Activated T-helper 17 cell treated with anti-CD3 and anti-CD28 coated beads, Interleukin-2, amount 50 U/mL, for 72 hours (primary cell): ENCODE results near the gene MFSD6L. TPM values are rescaled to one million over a fixed set of nuclear protein-coding genes. Genes with fewer than 3 reads are reported as not detected.

Experiments used
- ATAC-seq: fragments of 150-1000 bp; cut with Tn5 transposase; replicated peaks from 2 replicates; pipeline ENCODE4 v1.10.0; 2021; ENCODE audit warnings: mild to moderate bottlenecking, moderate library complexity
- H3K27ac Mint-ChIP-seq: one replicate; pipeline ENCODE4 v1.8.0; 2022; ENCODE audit warnings: mixed read lengths
- H3K27me3 Mint-ChIP-seq: one replicate; pipeline ENCODE4 v1.8.0; 2022; ENCODE audit warnings: mixed read lengths
- H3K36me3 Mint-ChIP-seq: one replicate; pipeline ENCODE4 v1.8.0; 2022; ENCODE audit warnings: low read depth, mild to moderate bottlenecking, mixed read lengths
- H3K4me1 Mint-ChIP-seq: one replicate; pipeline ENCODE4 v1.8.0; 2022; ENCODE audit warnings: mixed read lengths
- H3K4me3 Mint-ChIP-seq: one replicate; pipeline ENCODE4 v1.8.0; 2022; ENCODE audit warnings: mild to moderate bottlenecking, mixed read lengths
- H3K9me3 Mint-ChIP-seq: one replicate; pipeline ENCODE4 v1.8.0; 2022; ENCODE audit warnings: mixed read lengths
- total RNA-seq, 2 donors: library from RNA; stranded (reverse); gene quantifications; one replicate each; pipeline ENCODE4 v1.2.3, GENCODE V29; 2022

Gene MFSD6L
- total RNA-seq, 2 donors from 2014 or later = 0.87 to 0.91 TPM

DNA sequence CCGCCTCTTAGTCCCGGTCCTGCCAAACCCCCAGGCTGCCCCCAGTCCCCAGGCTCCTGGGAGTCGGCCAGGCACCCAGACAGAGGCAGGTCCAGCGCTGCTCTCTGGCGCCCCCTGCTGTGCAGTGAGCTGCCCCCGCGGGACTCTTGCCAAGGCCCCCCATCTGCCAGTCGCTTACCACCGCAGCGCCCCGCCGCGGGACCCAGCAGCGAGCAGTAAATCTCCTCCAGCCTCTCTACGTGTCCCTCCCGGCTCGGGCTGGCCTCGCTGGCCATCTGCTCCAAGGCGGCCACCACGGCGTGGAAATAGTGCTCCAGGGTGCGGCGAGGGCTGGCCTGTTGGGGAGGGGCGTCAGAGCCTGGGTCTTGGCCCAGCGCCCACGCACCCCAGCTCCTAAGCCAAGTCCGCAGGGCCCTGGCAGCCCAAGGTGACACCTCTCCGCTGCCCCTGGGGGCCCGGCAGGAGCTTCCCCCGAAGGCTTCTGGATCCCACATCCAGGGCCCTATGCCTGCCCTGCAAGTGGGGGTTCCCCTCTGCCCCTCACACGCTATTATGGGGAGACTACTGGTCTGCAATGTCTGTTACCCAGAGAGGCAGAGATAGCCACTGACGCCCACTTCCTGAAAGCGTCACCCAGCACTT lies 33.7 kb upstream of the MFSD6L start:
- Mint-ChIP-seq H3K36me3 (no peaks in the 10 kb centered on the region), H3K4me3 (no peak overlapping the region), H3K27me3 (peaks cover 5% of the 10 kb centered on the region), H3K9me3 (no peaks in the 10 kb centered on the region), H3K4me1 (no peaks in the 10 kb centered on the region), H3K27ac (no peak overlapping the region)
- ATAC-seq = no peak

DNA sequence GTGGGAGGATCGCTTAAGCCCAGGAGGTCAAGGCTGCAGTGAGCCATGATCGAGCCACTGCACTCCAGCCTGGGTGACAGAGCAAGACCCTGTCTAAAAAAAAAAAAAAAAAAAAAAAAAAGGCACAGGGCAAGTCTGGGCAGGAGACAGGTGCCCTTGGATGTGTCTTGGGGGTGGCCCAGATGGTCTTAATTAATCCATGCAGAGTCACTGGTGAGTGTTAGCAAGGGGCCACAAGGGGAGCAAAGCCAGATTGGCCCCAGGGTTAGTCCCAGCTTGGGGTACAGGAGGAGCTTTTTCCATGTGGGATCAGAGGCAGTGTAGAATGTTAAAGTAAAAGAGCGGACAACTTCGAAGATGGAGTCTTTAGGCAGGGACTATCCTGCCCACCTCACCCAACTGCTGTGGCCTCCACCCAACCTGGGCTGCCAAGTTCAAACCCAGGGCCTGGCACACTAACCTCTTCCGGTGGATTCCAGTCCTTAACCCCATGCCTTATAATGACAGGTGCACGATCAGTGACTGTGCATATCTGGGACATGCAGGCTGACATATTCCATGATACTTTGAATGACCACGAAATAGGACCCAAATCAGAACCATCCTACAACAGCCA lies 32.2 kb upstream of the MFSD6L start:
- Mint-ChIP-seq H3K27ac (no peak overlapping the region), H3K27me3 (no peaks in the 10 kb centered on the region), H3K4me3 (no peak overlapping the region), H3K36me3 (no peaks in the 10 kb centered on the region), H3K9me3 (no peaks in the 10 kb centered on the region), H3K4me1 (no peaks in the 10 kb centered on the region)
- no peak for ATAC-seq

DNA sequence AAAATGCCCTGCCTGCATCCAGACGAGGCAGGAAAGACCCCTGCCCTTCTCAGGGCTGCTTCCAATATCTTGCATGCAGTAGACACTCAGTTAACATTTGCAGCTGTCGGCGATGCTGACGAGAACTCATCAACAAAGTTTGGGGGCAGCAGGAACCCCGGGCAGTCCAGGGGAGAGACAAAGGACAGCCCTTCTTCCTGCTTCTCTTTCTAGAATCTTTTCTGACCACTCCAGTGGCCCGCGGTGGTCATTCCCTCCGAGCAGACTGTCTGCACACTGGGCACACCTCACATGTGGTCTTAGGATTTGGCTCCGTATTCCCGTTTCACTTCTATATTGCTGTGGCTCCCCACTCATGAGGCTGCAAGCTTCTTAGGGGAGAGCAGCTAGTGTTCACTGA lies 31.0 kb upstream of the MFSD6L start:
- no peaks in the 10 kb centered on the region for H3K9me3 Mint-ChIP-seq
- H3K4me1 Mint-ChIP-seq = no peaks in the 10 kb centered on the region
- H3K27me3 Mint-ChIP-seq = no peaks in the 10 kb centered on the region
- no peak overlapping the region for H3K27ac Mint-ChIP-seq
- H3K36me3 Mint-ChIP-seq = no peaks in the 10 kb centered on the region
- no peak for ATAC-seq
- H3K4me3 Mint-ChIP-seq = no peak overlapping the region

DNA sequence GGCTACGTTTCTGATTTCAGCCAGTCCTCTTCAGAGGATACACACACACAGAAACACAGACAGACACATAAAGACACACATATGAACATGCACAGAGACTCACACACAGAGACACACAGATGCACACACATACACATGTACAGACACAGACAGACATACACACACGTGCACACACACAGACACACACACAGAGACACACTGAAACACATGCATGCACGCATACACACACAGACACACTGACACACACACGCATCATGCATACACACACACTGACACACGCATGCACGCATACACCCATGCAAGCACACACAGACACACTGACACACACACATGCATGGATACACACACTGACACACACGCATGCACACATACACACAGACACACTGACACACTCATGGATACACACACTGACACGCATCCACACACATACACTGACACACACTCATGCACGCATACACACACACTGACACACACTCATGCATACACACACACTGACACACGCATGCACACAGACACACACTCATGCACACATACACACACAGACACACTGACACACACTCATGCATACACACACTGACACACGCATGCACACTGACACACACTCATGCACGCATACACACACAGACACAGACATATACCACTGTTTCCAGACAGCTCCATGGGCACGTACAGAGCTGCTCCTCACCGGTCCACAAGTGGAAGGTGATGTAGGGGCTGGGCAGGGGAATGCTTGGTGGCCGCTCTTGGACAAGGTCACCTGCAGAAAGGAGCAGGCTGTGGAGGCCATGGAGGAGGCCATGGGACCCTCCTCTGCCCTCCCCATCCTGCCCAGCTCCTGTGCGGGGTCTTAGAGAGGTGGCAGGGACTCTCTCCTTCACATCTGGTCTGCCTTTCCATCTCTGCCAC lies 30.1 kb upstream of the MFSD6L start:
- H3K27me3 Mint-ChIP-seq = no peaks in the 10 kb centered on the region

DNA sequence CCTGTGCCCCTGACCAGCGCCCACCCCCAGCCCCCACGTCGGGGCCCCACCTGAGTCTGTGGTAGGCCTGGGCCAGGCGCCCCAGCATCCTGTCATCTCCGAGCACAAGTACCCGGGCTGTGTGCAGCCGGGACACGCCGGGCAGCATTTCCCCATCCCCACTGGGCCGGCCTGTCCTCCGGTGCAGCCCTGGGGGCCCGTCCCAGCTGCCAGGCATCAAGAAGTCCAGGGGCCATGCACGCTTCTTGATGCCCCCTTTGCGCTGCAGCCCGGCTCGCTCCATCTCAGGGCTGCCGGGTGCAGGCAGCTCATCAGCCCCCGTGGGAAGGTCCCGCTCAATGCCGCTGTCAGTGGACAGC lies 29.3 kb upstream of the MFSD6L start:
- no peak overlapping the region for H3K27ac Mint-ChIP-seq
- no peaks in the 10 kb centered on the region for H3K27me3 Mint-ChIP-seq
- no peak for ATAC-seq
- no peak overlapping the region for H3K4me3 Mint-ChIP-seq
- H3K9me3 Mint-ChIP-seq = no peaks in the 10 kb centered on the region
- no peaks in the 10 kb centered on the region for H3K4me1 Mint-ChIP-seq
- H3K36me3 Mint-ChIP-seq = no peaks in the 10 kb centered on the region

More for the DNA sequence above, 30.1 kb upstream of the MFSD6L start:
- no peak overlapping the region for H3K27ac Mint-ChIP-seq
- no peaks in the 10 kb centered on the region for H3K36me3 Mint-ChIP-seq
- no peak overlapping the region for H3K4me3 Mint-ChIP-seq
- ATAC-seq = no peak
- H3K9me3 Mint-ChIP-seq = no peaks in the 10 kb centered on the region
- H3K4me1 Mint-ChIP-seq = no peaks in the 10 kb centered on the region

DNA sequence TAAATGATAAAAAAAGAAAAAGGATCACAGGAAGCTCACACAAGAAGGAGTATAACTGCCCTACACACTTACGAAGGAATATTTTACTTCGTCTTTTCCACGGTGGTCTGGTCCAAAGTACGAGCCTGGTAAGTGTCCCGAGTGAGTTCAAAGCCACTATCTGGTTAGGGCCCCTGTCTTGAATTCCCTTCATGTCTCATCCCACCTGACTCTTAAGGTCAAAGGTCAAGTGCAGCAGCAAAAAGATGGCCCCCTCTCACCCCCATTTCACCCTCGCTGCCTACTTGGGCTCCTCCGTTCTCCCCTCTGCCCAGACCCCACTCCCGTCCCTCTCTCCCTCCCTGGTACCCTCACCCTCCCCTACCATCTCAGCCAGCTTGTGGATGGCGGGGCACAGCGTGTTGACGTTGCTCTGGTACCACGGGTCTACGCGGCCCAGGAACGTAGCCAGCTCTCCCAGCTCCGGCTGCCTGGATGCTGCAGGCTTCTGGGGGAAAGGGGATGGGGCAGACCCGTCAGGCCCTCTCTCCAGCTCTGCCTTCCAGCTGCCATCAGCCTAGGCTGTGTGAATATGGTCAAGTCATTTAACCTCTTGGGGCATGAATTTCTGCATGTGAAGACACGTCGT lies 27.8 kb upstream of the MFSD6L start:
- H3K27ac Mint-ChIP-seq = no peak overlapping the region
- no peaks in the 10 kb centered on the region for H3K27me3 Mint-ChIP-seq
- H3K9me3 Mint-ChIP-seq = no peaks in the 10 kb centered on the region
- no peaks in the 10 kb centered on the region for H3K4me1 Mint-ChIP-seq
- ATAC-seq = no peak
- H3K36me3 Mint-ChIP-seq = no peaks in the 10 kb centered on the region
- no peak overlapping the region for H3K4me3 Mint-ChIP-seq

DNA sequence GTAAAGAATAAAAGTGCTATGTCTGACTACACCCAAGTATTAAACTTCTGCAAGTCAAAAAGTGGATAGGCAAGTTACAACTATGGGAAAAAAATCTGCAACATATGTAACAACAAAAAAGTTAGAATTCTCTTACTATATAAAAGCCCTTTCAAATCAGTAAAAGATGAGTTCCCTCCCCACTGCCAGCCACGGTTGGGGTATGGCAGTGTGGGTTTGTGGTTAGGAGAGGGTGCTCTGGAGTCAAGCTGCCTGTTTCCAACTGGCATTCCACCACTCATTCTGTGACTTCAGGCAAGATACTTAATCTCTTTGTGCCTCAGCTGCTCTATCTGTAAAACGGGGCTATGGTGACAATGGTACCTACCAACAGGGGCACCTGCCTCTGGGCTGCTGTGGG lies 26.6 kb upstream of the MFSD6L start:
- no peak overlapping the region for H3K4me3 Mint-ChIP-seq
- no peaks in the 10 kb centered on the region for H3K36me3 Mint-ChIP-seq
- H3K4me1 Mint-ChIP-seq = no peaks in the 10 kb centered on the region
- no peak for ATAC-seq
- H3K27ac Mint-ChIP-seq = no peak overlapping the region
- H3K27me3 Mint-ChIP-seq = no peaks in the 10 kb centered on the region
- no peaks in the 10 kb centered on the region for H3K9me3 Mint-ChIP-seq

DNA sequence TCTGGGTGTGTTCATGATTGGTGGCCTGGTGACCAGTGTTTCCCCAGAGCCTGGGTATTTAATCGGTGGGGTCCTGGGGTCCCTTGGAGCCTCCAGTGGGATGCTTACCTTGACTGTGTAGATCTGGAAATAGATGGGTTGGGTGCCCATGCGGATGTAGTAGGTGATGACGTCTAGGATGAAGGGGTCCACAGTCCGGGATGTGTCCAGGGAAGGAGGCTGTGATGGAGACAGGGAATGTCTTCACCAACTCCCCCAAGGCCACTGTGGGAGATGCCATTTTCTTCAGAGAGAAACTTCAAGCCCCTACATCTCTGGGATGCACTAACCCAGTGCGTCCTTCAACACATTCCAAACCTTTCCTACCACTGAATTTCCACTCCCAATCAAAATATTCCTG lies 24.1 kb upstream of the MFSD6L start:
- no peak overlapping the region for H3K27ac Mint-ChIP-seq
- H3K4me3 Mint-ChIP-seq = no peak overlapping the region
- H3K27me3 Mint-ChIP-seq = no peaks in the 10 kb centered on the region
- H3K4me1 Mint-ChIP-seq = no peaks in the 10 kb centered on the region
- H3K36me3 Mint-ChIP-seq = no peaks in the 10 kb centered on the region
- ATAC-seq = no peak
- no peaks in the 10 kb centered on the region for H3K9me3 Mint-ChIP-seq

DNA sequence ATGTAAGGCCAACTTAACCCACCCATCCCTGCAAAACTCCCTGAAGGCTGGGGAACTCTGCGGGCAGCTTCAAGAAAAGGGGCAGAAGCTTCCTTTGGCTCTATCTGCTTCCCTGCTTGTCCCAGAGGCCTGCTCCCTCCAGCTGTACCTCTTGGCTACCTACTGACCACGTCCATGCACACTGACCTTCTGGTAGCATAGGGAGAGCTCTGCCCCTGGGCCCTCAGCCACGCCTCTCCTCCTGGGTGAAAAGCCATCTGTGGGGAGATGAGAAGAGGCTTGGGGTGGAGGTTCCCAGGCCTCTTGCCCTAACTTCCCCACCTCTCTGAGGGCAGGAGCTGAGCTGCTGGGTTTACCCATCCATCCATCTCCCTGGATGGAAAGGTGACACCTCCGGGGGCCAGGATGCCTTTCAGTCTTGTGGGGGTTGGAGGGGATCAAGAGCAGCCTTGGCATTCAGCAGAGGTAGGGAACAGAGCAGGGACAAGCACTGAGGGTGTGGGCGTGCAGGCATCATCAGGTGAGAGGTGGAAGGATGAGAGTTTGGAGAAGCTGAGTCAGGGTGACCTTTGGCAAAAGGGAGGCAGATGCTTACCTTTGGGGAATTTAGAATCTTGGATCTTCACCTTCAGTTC lies 23.4 kb upstream of the MFSD6L start:
- Mint-ChIP-seq H3K4me1 (no peaks in the 10 kb centered on the region), H3K27ac (peak overlapping the region; percentile 29), H3K4me3 (no peak overlapping the region), H3K27me3 (no peaks in the 10 kb centered on the region), H3K9me3 (no peaks in the 10 kb centered on the region), H3K36me3 (no peaks in the 10 kb centered on the region)
- ATAC-seq = no peak

DNA sequence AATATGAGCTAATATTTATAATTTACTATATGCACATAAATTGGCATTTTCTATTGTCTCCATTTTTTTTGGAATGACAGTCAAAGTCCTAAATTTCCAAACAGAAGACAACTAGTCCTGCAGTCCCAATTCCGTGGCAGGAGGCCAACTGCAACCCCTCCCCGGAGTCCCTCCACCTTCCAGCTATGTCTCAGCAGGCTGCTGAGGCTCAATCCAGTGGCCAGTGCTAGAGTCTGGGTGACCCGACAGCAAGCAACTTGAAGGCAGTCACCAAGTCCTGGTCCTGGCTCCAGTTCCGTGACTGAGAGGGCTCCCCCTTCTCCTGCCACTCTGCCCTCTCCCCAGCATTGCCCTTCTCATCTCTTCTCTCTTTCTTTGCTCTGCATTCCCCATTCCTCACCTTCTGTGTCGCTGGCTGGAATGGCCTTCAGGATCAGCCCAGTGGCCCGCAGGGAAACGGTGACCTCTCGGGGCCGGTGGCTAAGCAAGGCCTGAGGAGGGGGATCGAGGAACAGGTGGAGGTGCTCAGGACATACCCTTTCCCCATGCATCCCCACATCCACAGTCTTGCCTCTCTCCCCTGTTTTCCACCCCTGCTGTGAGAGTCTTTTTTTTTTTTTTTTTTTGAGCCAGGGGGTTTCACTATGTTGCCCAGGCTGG lies 22.4 kb upstream of the MFSD6L start:
- no peaks in the 10 kb centered on the region for H3K36me3 Mint-ChIP-seq
- no peaks in the 10 kb centered on the region for H3K4me1 Mint-ChIP-seq
- H3K4me3 Mint-ChIP-seq = no peak overlapping the region
- H3K27ac Mint-ChIP-seq = peak overlapping the region; percentile 33
- H3K9me3 Mint-ChIP-seq = no peaks in the 10 kb centered on the region
- ATAC-seq = no peak
- H3K27me3 Mint-ChIP-seq = no peaks in the 10 kb centered on the region

DNA sequence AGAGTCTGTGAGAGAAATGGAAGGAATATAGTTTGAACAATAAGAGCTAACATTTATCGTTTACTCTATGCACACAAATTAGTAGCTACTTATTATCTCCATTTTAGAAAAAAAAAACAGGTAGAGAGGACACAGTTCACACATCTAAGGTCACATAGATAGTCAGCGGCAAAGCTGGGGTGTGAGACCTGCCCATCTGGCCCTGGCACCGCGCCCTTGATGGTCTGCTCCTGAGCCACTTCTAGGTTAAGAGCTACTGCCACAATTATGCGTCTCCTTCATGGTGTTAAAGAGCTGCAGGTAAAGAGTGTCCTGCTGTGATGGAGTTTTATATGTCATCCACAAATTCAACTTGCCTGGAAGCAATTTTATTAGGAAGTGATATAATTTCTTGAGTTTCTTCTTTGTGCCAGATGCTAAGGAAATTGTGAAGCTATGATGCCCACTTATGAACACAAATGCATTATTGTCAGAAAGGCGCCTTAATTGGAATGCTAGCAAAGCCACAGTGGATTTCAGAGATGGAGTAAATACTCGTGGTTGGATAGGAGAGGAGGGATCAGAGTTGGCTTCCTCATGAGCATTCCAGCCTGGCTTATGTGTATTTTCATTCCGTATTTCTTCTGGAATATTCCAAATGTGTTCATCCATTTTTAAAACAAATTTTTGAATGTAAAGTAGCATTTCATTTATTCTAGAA lies 21.3 kb upstream of the MFSD6L start:
- Mint-ChIP-seq H3K4me3 (no peak overlapping the region), H3K9me3 (no peaks in the 10 kb centered on the region), H3K27me3 (no peaks in the 10 kb centered on the region), H3K4me1 (no peaks in the 10 kb centered on the region), H3K27ac (no peak overlapping the region), H3K36me3 (no peaks in the 10 kb centered on the region)
- no peak for ATAC-seq

DNA sequence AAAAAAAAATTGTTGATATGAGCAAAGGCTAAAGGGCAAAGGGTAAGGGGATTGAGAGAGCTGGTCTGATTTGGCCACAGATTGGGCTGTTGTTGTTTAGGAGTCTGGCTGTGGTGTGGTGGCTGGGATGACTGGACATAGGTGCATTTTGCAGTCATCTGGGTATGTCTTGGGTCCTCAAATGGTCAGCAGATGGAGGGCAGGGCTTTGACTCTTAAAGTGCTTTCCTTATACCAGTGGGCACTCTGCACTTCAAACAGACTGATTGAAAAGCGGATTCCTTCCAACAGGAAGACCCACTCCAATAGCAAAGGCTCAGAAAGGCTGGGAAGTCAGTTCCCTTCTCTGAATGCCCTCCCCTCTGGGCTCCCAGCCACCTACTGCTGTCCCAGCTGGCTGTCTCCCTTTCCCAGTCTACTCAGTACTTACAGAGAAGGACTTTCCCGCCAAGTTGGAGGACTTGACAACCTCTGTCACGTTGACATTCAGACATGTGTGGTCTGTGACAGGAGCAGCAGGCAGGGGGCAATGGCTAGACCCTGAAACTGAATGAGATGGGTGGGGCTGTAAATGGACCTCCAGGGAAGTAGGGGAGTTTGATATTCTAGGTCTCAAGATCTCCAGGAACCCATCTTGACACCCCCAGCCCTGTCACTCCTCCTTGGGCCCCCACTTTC lies 19.6 kb upstream of the MFSD6L start:
- Mint-ChIP-seq H3K4me1 (no peaks in the 10 kb centered on the region), H3K4me3 (no peak overlapping the region), H3K27ac (no peak overlapping the region), H3K36me3 (no peaks in the 10 kb centered on the region), H3K9me3 (no peaks in the 10 kb centered on the region), H3K27me3 (peaks cover 8% of the 10 kb centered on the region)
- ATAC-seq = no peak

DNA sequence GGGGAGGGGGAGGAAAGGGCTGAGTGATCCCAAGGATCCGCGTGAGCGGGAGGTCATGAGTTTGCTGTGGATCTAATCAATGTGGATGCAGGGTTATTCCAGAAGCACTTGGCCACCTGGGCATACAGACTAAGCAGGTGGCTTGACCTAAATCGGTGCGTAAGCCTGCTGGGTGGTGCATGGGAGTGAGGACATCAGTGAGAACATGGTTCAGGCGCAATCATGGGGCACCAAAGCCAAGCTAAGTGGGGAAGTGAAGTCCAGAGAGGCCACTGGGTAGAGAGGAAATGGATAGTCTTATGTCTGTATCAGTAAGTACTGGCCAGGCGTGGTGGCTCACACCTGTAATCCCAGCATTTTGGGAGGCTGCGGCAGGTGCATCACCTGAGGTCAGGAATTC lies 18.9 kb upstream of the MFSD6L start:
- H3K4me1 Mint-ChIP-seq = no peaks in the 10 kb centered on the region

More for the DNA sequence above, 18.9 kb upstream of the MFSD6L start:
- H3K9me3 Mint-ChIP-seq = no peaks in the 10 kb centered on the region
- H3K36me3 Mint-ChIP-seq = no peaks in the 10 kb centered on the region
- peaks cover 10% of the 10 kb centered on the region for H3K27me3 Mint-ChIP-seq
- H3K4me3 Mint-ChIP-seq = no peak overlapping the region
- no peak overlapping the region for H3K27ac Mint-ChIP-seq
- no peak for ATAC-seq
